ENCODE data around the gene FTO. TPM values are rescaled to one million over a fixed set of nuclear protein-coding genes. Genes with fewer than 3 reads are reported as not detected.

Gene FTO
- total and polyA plus RNA-seq, 2 of the 8 experiments (the other 6 are each of a cell fraction or from before 2014, with no cell fraction given): 34.5 to 59.8 TPM

GRCh38 chr16:54200720-54201119 is 496.8 kb downstream of the FTO start:
- DNase-seq (ENCODE audit: low read depth in 1 of 2, low spot score in 2 of 2) (no peak), FAIRE-seq (no peak)
- H3K4ac ChIP-seq (replicated peaks; ENCODE audit: insufficient read length, low read depth, low read length): no peak overlapping the region
- H3K9ac ChIP-seq (replicated peaks in 1 of 4; ENCODE audit: extremely low read depth in 1 of 4, low read depth in 3 of 4, low read length in 3 of 4): no peak overlapping the region
- no peak overlapping the region for H3K14ac ChIP-seq (ENCODE audit: insufficient read length)
- no peak overlapping the region for H3K23ac ChIP-seq (ENCODE audit: insufficient read length)
- ChIA-PET POLR2A (ENCODE audit: partially characterized antibody) (no interaction called here), CTCF (ENCODE audit: partially characterized antibody) (interaction anchor here (0.8 to 2.2 kb wide), 2 partner anchors 11 to 80 kb away, joined by 3 to 6 read pairs; no protein-coding TSS in a partner anchor)
- no peak overlapping the region for H2BK12ac ChIP-seq (ENCODE audit: low read depth, low read length)
- no peak overlapping the region for H2BK20ac ChIP-seq (ENCODE audit: low read length)
- no peaks in the 10 kb centered on the region for H3K27me3 ChIP-seq (replicated peaks in 1 of 4; ENCODE audit: control insufficient read depth in 3 of 4, extremely low read depth in 1 of 4, insufficient read depth in 3 of 4, low read length in 3 of 4)
- WGBS, 2 experiments (ENCODE audit: extremely low coverage in 1 of 2, insufficient coverage in 1 of 2, insufficient read length in 1 of 2, insufficient replicate concordance in 2 of 2, low coverage in 1 of 2, low lambda C conversion rate in 2 of 2, missing lambda C conversion rate in 1 of 2): 100% methylated on average over 1 of the region's 1 CpG; no CpG with 5 or more reads in 1 of the 2 experiments
- no peak overlapping the region for H3K4me3 ChIP-seq (ENCODE audit: extremely low read depth in 1 of 4, insufficient read depth in 2 of 4, low read depth in 3 of 4, low read length in 4 of 4)
- H3K23me2 ChIP-seq (ENCODE audit: low read depth, low read length): no peaks in the 10 kb centered on the region
- H3K79me2 ChIP-seq (ENCODE audit: control insufficient read depth in 1 of 2, insufficient read depth in 2 of 2, low read length in 2 of 2): no peaks in the 10 kb centered on the region
- H3K18ac ChIP-seq (ENCODE audit: extremely low read depth, low read length): no peak overlapping the region
- H4K20me1 ChIP-seq (replicated peaks in 1 of 2; ENCODE audit: control insufficient read depth in 1 of 2, insufficient read depth in 2 of 2, low read length in 2 of 2): no peaks in the 10 kb centered on the region
- H2BK5ac ChIP-seq (ENCODE audit: low read depth, low read length): no peak overlapping the region
- H3K4me2 ChIP-seq (ENCODE audit: insufficient read depth in 1 of 2, low read depth in 2 of 2, low read length in 2 of 2): no peak overlapping the region
- H4K8ac ChIP-seq (ENCODE audit: extremely low read depth, insufficient read depth, low read length): no peak overlapping the region
- H3K56ac ChIP-seq (replicated peaks; ENCODE audit: insufficient read length, low read depth, low read length): no peak overlapping the region
- H3K27ac ChIP-seq (ENCODE audit: low read depth, low read length): no peak overlapping the region
- no peaks in the 10 kb centered on the region for H3K36me3 ChIP-seq (ENCODE audit: control insufficient read depth in 2 of 4, insufficient read depth in 4 of 4, low read length in 3 of 4)
- no peaks in the 10 kb centered on the region for H3K4me1 ChIP-seq (replicated peaks in 1 of 4; ENCODE audit: control insufficient read depth in 3 of 4, insufficient read depth in 4 of 4, low read length in 3 of 4)
- H4K91ac ChIP-seq (replicated peaks; ENCODE audit: insufficient read length, low read length): no peak overlapping the region
- no peak overlapping the region for H2AFZ ChIP-seq (ENCODE audit: low read length)
- no peak overlapping the region for H2AK5ac ChIP-seq (ENCODE audit: low read depth, low read length)
- H3K79me1 ChIP-seq (ENCODE audit: low read depth, low read length): no peaks in the 10 kb centered on the region
- no peak overlapping the region for H2BK15ac ChIP-seq (ENCODE audit: low read length)
- H4K5ac ChIP-seq (ENCODE audit: insufficient read length, low read depth, low read length): no peak overlapping the region
- no peak overlapping the region for H2BK120ac ChIP-seq (replicated peaks; ENCODE audit: low read depth, low read length)
- no peaks in the 10 kb centered on the region for H3K9me3 ChIP-seq (ENCODE audit: insufficient read depth in 2 of 2, low read depth in 1 of 2, low read length in 1 of 2)
- TF ChIP-seq KDM4A (IDR thresholded peaks at IDR 0.05; ENCODE audit: low read depth, low read length, severe bottlenecking) (no peak), TEAD4 (IDR thresholded peaks at IDR 0.05; ENCODE audit: low read depth, low read length) (no peak), GABPA (IDR thresholded peaks at IDR 0.05; ENCODE audit: borderline replicate concordance, insufficient read depth, low read length) (no peak), CHD1 (IDR thresholded peaks at IDR 0.05; ENCODE audit: low read depth, low read length) (no peak), CREB1 (IDR thresholded peaks at IDR 0.05) (no peak), TBP (IDR thresholded peaks at IDR 0.05; ENCODE audit: low read depth, low read length) (no peak), SP4 (IDR thresholded peaks at IDR 0.05; ENCODE audit: low read length) (no peak), ZNF274 (IDR thresholded peaks at IDR 0.05; ENCODE audit: borderline replicate concordance, extremely low read depth, low read length) (no peak), HDAC6 (IDR thresholded peaks at IDR 0.05; ENCODE audit: low read depth, low read length) (no peak), TAF7 (optimal IDR thresholded peaks at IDR 0.05; ENCODE audit: borderline replicate concordance, low read depth, low read length) (no peak), USF2 (IDR thresholded peaks at IDR 0.05; ENCODE audit: low read length) (no peak), HDAC2 (IDR thresholded peaks at IDR 0.05; ENCODE audit: borderline replicate concordance in 1 of 2, low read depth in 2 of 2, low read length in 2 of 2) (no peak), SUZ12 (IDR thresholded peaks at IDR 0.05; ENCODE audit: low read length) (no peak), SRF (IDR thresholded peaks at IDR 0.05; ENCODE audit: low read depth, low read length) (no peak)

All from H1 (cell line).